NCI-H1436 (cell line): ENCODE results near the gene ACAD9.
"Not testable (repeated sequence)": the region's sequence is repeated elsewhere in the genome, so short reads cannot be mapped to it uniquely, and the experiment has no call there.

Source experiments
- DNase-seq: peaks from one replicate; lab custom pipeline; 2025; lab: John Stamatoyannopoulos, UW

The ACAD9 gene

GRCh38 chr3:128879125-128879969 lies at the start of gene ACAD9:
TSS of gene ACAD9 (plus strand) at chr3:128879620. CDS start at chr3:128879692, 72 bp downstream.
- DNase-seq, result peak; percentile 99

- not testable (repeated sequence) for DNase-seq
Observed at GRCh38 chr3:128829925-128830625, 49.3 kb upstream of the ACAD9 start.

- DNase-seq, result not testable (repeated sequence)
Observed at GRCh38 chr3:128830762-128831161, 48.7 kb upstream of the ACAD9 start.

GRCh38 chr3:128832979-128833378 lies 46.4 kb upstream of the ACAD9 start:
- not testable (repeated sequence) for DNase-seq

- DNase-seq, result no peak
Observed at GRCh38 chr3:128835096-128835495, 44.3 kb upstream of the ACAD9 start.

- no peak for DNase-seq
Observed at GRCh38 chr3:128841926-128842920, 37.2 kb upstream of the ACAD9 start.

- DNase-seq, result no peak
Observed at GRCh38 chr3:128844502-128844901, 34.9 kb upstream of the ACAD9 start.

GRCh38 chr3:128845119-128845777 lies 34.2 kb upstream of the ACAD9 start:
- no peak for DNase-seq

- DNase-seq, result peak; percentile 87
Observed at GRCh38 chr3:128845778-128846485, 33.5 kb upstream of the ACAD9 start.

- DNase-seq, result no peak
Observed at GRCh38 chr3:128846486-128846891, 32.9 kb upstream of the ACAD9 start.

- DNase-seq, result no peak
Observed at GRCh38 chr3:128847666-128848370, 31.6 kb upstream of the ACAD9 start.

GRCh38 chr3:128848936-128849335 lies 30.5 kb upstream of the ACAD9 start:
- no peak for DNase-seq

GRCh38 chr3:128849911-128850455 lies 29.4 kb upstream of the ACAD9 start:
- no peak for DNase-seq

- DNase-seq, result no peak
Observed at GRCh38 chr3:128850544-128850943, 28.9 kb upstream of the ACAD9 start.

- DNase-seq, result no peak
Observed at GRCh38 chr3:128851601-128852000, 27.8 kb upstream of the ACAD9 start.

- DNase-seq, result no peak
Observed at GRCh38 chr3:128853826-128854225, 25.6 kb upstream of the ACAD9 start.

GRCh38 chr3:128854475-128854874 lies 24.9 kb upstream of the ACAD9 start:
- DNase-seq, result no peak

- DNase-seq, result no peak
Observed at GRCh38 chr3:128855569-128855968, 23.9 kb upstream of the ACAD9 start.

- no peak for DNase-seq
Observed at GRCh38 chr3:128858167-128858566, 21.3 kb upstream of the ACAD9 start.

- DNase-seq, result no peak
Observed at GRCh38 chr3:128859630-128860029, 19.8 kb upstream of the ACAD9 start.
